HepG2 (cell line): Measurements from ENCODE around the gene HEPACAM. TPM values are rescaled to one million over a fixed set of nuclear protein-coding genes. Genes with fewer than 3 reads are reported as not detected.

Experiments
- ATAC-seq: fragments of 200-7000 bp; cut with Tn5 transposase; 3 replicates; pipeline ENCODE4 v1.9.1; 2020; ENCODE audit warnings: mild to moderate bottlenecking, moderate library complexity
- BruUV-seq: library from RNA; stranded (reverse); fragments of 400-500 nt; replicated peaks from 2 replicates; lab custom pipeline; 2021; lab: Mats Ljungman, UMichigan
- CTCF ChIA-PET: fragments of 300-600 bp; formaldehyde crosslinking; extraction: SDS; loops from one replicate; lab custom pipeline; 2021; ENCODE audit warnings: low total read pairs, inconsistent platforms, low intra/inter-chr PET ratio; lab: Yijun Ruan, JAX
- POLR2A ChIA-PET: fragments of 350-600 bp; sonication (Branson Sonifier 250); formaldehyde crosslinking; loops from one replicate; lab custom pipeline; 2020; ENCODE audit warnings: antibody characterized with exemption, inconsistent platforms; lab: Yijun Ruan, JAX
- DNase-seq: peaks from one replicate; pipeline ENCODE4 v3.0.0-alpha.2; 2015; ENCODE audit warnings: low spot score
- FAIRE-seq: peaks from 3 replicates; lab custom pipeline; 2011; peaks lifted over from hg19 to GRCh38; lab: Jason Lieb, UNC
- H2AFZ ChIP-seq: one replicate; pipeline ENCODE4 v1.6.1; 2011; ENCODE audit warnings: low read length, inconsistent platforms
- H3K27ac ChIP-seq: fragments of 300-600 bp; 3 replicates; pipeline ENCODE4 v1.8.0; 2011; ENCODE audit warnings: mixed run types, mild to moderate bottlenecking, mixed read lengths, low read length, inconsistent platforms; ENCODE audit not compliant: insufficient read depth; ENCODE audit errors: extremely low read length
- H3K27me3 ChIP-seq, 2 experiments: fragments of 200-600 bp in 1 of 2; 2 replicates in 1 of 2; 3 replicates in 1 of 2; pipeline versions ENCODE4 v1.6.0 to v1.8.0; 2011; ENCODE audit warnings: low read length in 2 of 2, mild to moderate bottlenecking in 2 of 2, moderate library complexity in 2 of 2, inconsistent platforms in 1 of 2; ENCODE audit not compliant: insufficient read depth in 2 of 2, control insufficient read depth in 1 of 2
- H3K36me3 ChIP-seq, 2 experiments: fragments of 200-600 bp in 1 of 2; replicated peaks in 1 of 2; 2 replicates in 1 of 2; 3 replicates in 1 of 2; pipeline versions ENCODE4 v1.5.1 to v1.8.0; 2011; ENCODE audit warnings: low read length in 2 of 2, inconsistent platforms in 1 of 2; ENCODE audit not compliant: insufficient read depth in 2 of 2, control insufficient read depth in 1 of 2
- H3K4me1 ChIP-seq: 2 replicates; pipeline ENCODE4 v1.5.1; 2012; ENCODE audit warnings: low read length, inconsistent platforms; ENCODE audit not compliant: insufficient read depth
- H3K4me2 ChIP-seq: 2 replicates; pipeline ENCODE4 v1.6.0; 2011; ENCODE audit warnings: low read depth, low read length, inconsistent platforms
- H3K4me3 ChIP-seq, 3 experiments: fragments of 200-600 bp in 1 of 3; sonication (generic), shearing (Covaris generic) in 1 of 3; replicated peaks in 1 of 3; 2 replicates each; pipeline ENCODE4 v1.5.1; 2011 to 2016; ENCODE audit warnings: low read length in 3 of 3, inconsistent platforms in 2 of 3, low read depth in 2 of 3, mild to moderate bottlenecking in 2 of 3, control low read depth in 1 of 3, mixed read lengths in 1 of 3; ENCODE audit not compliant: insufficient read depth in 1 of 3
- H3K79me2 ChIP-seq: one replicate; pipeline ENCODE4 v1.6.1; 2011; ENCODE audit warnings: low read length, inconsistent platforms; ENCODE audit not compliant: insufficient read depth
- H3K9ac ChIP-seq: 2 replicates; pipeline ENCODE4 v1.6.0; 2011; ENCODE audit warnings: mild to moderate bottlenecking, low read depth, low read length, inconsistent platforms; ENCODE audit not compliant: insufficient read depth
- H3K9me3 ChIP-seq: 2 replicates; pipeline ENCODE4 v1.5.1; 2012; ENCODE audit warnings: mild to moderate bottlenecking, low read length
- H4K20me1 ChIP-seq: 2 replicates; pipeline ENCODE4 v1.6.0; 2011; ENCODE audit warnings: inconsistent platforms, mild to moderate bottlenecking, low read length, moderate library complexity; ENCODE audit not compliant: insufficient read depth
- CCDC6 ChIP-seq: sonication (generic); formaldehyde crosslinking; IDR thresholded peaks from 2 replicates; pipeline ENCODE4 v1.8.1; 2022; ENCODE audit warnings: mild to moderate bottlenecking, missing genetic modification reagents, moderate library complexity
- CSRNP2 ChIP-seq: sonication (generic); formaldehyde crosslinking; conservative IDR thresholded peaks from 2 replicates; pipeline ENCODE4 v1.8.0; 2022; ENCODE audit warnings: low read depth, missing genetic modification reagents
- MAX ChIP-seq: IDR thresholded peaks from 2 replicates; pipeline ENCODE4 v1.6.1; 2012; ENCODE audit warnings: inconsistent platforms
- MTERF4 ChIP-seq: sonication (generic); formaldehyde crosslinking; IDR thresholded peaks from 2 replicates; pipeline ENCODE4 v1.8.0; 2023; ENCODE audit warnings: mild to moderate bottlenecking, missing genetic modification reagents
- NFATC3 ChIP-seq: sonication (generic); formaldehyde crosslinking; IDR thresholded peaks from 2 replicates; pipeline ENCODE4 v1.5.1; 2020; ENCODE audit warnings: mild to moderate bottlenecking, missing genetic modification reagents
- RBFOX2 ChIP-seq: fragments of 200-400 bp; formaldehyde crosslinking; IDR thresholded peaks from 2 replicates; pipeline ENCODE4 v1.6.1; 2017; ENCODE audit warnings: low read depth, mild to moderate bottlenecking, low read length
- SOX6 ChIP-seq, 2 experiments: fragments of 450-650 bp in 1 of 2; sonication (generic) in 1 of 2; formaldehyde crosslinking in 1 of 2; IDR thresholded peaks; 2 replicates each; pipeline versions ENCODE4 v1.4.0 to v1.6.1; 2017 to 2020; ENCODE audit warnings: antibody characterized with exemption in 1 of 2, mild to moderate bottlenecking in 1 of 2, missing genetic modification reagents in 1 of 2
- SP5 ChIP-seq: IDR thresholded peaks from 2 replicates; pipeline ENCODE4 v1.6.1; 2016; ENCODE audit warnings: low read depth, borderline replicate concordance
- STAG1 ChIP-seq: sonication (generic); formaldehyde crosslinking; IDR thresholded peaks from 2 replicates; pipeline ENCODE4 v1.4.0; 2020; ENCODE audit warnings: missing genetic modification reagents
- TOPORS ChIP-seq: sonication (generic); formaldehyde crosslinking; IDR thresholded peaks from 2 replicates; pipeline ENCODE4 v1.8.0; 2023; ENCODE audit warnings: mild to moderate bottlenecking, missing genetic modification reagents
- U2AF1 ChIP-seq: fragments of 200-400 bp; formaldehyde crosslinking; optimal IDR thresholded peaks from 2 replicates; pipeline ENCODE3; 2017; ENCODE audit warnings: mild to moderate bottlenecking, low read depth, low read length
- XRCC5 ChIP-seq: fragments of 200-400 bp; formaldehyde crosslinking; optimal IDR thresholded peaks from 2 replicates; pipeline ENCODE3; 2017; ENCODE audit warnings: mild to moderate bottlenecking, low read length
- ZNF143 ChIP-seq: sonication (generic); formaldehyde crosslinking; IDR thresholded peaks from 2 replicates; pipeline ENCODE4 v1.4.0; 2020; ENCODE audit warnings: missing genetic modification reagents
- ZNF224 ChIP-seq: sonication (generic); formaldehyde crosslinking; IDR thresholded peaks from 2 replicates; pipeline ENCODE4 v1.5.0; 2020; ENCODE audit warnings: mild to moderate bottlenecking, missing genetic modification reagents
- ZNF317 ChIP-seq: sonication (generic); formaldehyde crosslinking; IDR thresholded peaks from 2 replicates; pipeline ENCODE4 v1.5.0; 2020; ENCODE audit warnings: mild to moderate bottlenecking, missing genetic modification reagents
- ZNF414 ChIP-seq: sonication (generic); formaldehyde crosslinking; IDR thresholded peaks from 2 replicates; pipeline ENCODE4 v1.5.0; 2020; ENCODE audit warnings: missing genetic modification reagents
- ZNF441 ChIP-seq: sonication (generic); formaldehyde crosslinking; IDR thresholded peaks from 2 replicates; pipeline ENCODE4 v1.7.0; 2021; ENCODE audit warnings: missing genetic modification reagents, borderline replicate concordance
- ZNF484 ChIP-seq: sonication (generic); formaldehyde crosslinking; IDR thresholded peaks from 2 replicates; pipeline ENCODE4 v1.5.1; 2020; ENCODE audit warnings: mild to moderate bottlenecking, low read depth, missing genetic modification reagents, borderline replicate concordance
- ZNF7 ChIP-seq: IDR thresholded peaks from 2 replicates; pipeline ENCODE4 v1.6.1; 2016; ENCODE audit warnings: missing biosample characterization, missing genetic modification reagents
- ZNF75D ChIP-seq: sonication (generic); formaldehyde crosslinking; IDR thresholded peaks from 2 replicates; pipeline ENCODE4 v1.8.1; 2023; ENCODE audit warnings: missing genetic modification reagents, mild to moderate bottlenecking, borderline replicate concordance
- ZSCAN21 ChIP-seq: sonication (generic); formaldehyde crosslinking; IDR thresholded peaks from 2 replicates; pipeline ENCODE4 v1.8.0; 2022; ENCODE audit warnings: mild to moderate bottlenecking, missing genetic modification reagents, moderate library complexity, borderline replicate concordance
- WGBS: methylation state at CpG from one replicate; pipeline ENCODE4 v1.1.6; 2017; ENCODE audit warnings: low lambda C conversion rate; 5-methylcytosine and 5-hydroxymethylcytosine counted together
- in situ Hi-C: cut with HindIII; loops from 2 replicates; pipeline ENCODE4 v1.10.0; 2017; ENCODE audit warnings: low pct_unique_long_range_greater_than_20kb; ENCODE audit not compliant: extremely low pct_ligation_motif_present
- intact Hi-C: fragments of 100-400 bp; cut with micrococcal nuclease; formaldehyde crosslinking; loops from one replicate; pipeline ENCODE4 v1.10.0; 2022; ENCODE audit not compliant: unreplicated experiment
- polyA plus RNA-seq, 8 experiments: library from polyadenylated mRNA; depleted of rRNA in 3 of 8; stranded (reverse) in 7 of 8; unstranded in 1 of 8; fragments of >200 nt; fragmentation: Illumina TruSeq in 4 of 8; extraction: Trizol in 4 of 8; gene quantifications; 2 replicates each; pipeline versions ENCODE4 v1.2.1 to v1.2.3, GENCODE V29; 2011 to 2016; ENCODE audit warnings: low read depth in 4 of 8, missing spikeins in 1 of 8, mixed read lengths in 1 of 8; ENCODE audit not compliant: insufficient read depth in 1 of 8
- total RNA-seq, 5 experiments: library from RNA; depleted of rRNA; stranded (reverse); fragments of >200 nt; fragmentation: Illumina TruSeq; extraction: Trizol; gene quantifications; 2 replicates each; pipeline ENCODE4 v1.2.3, GENCODE V29; 2016; ENCODE audit warnings: low read depth in 1 of 5

Gene HEPACAM
- total and polyA plus RNA-seq, 2 of the 13 experiments (the other 11 are each of a cell fraction or from before 2014, with no cell fraction given): 66.9 to 121 TPM

GRCh38 chr11:124889191-124890091 is 46.4 kb downstream of the HEPACAM start (continued):
- TF ChIP-seq CSRNP2 (CRISPR knock-in tag) (no peak), SP5 (CRISPR knock-in tag) (no peak), MTERF4 (CRISPR knock-in tag) (no peak)

GRCh38 chr11:124887667-124888013 is 48.2 kb downstream of the HEPACAM start:
- DNase-seq (no peak), FAIRE-seq (no peak), ATAC-seq (no peak)
- no peak for TF ChIP-seq ZSCAN21 (CRISPR knock-in tag)
- TF ChIP-seq CCDC6 (CRISPR knock-in tag): no peak
- TF ChIP-seq ZNF441: no peak
- no peak for TF ChIP-seq ZNF75D (CRISPR knock-in tag)
- no peak for TF ChIP-seq ZNF484 (CRISPR knock-in tag)
- no peak for TF ChIP-seq STAG1 (CRISPR knock-in tag)
- TF ChIP-seq RBFOX2: no peak
- TF ChIP-seq SOX6 (IDR thresholded peaks at IDR 0.05): no peak
- TF ChIP-seq SOX6 (CRISPR knock-in tag; IDR thresholded peaks at IDR 0.05): no peak
- no peak for TF ChIP-seq NFATC3
- TF ChIP-seq MAX: no peak
- TF ChIP-seq TOPORS (CRISPR knock-in tag): no peak
- no peak for TF ChIP-seq XRCC5
- TF ChIP-seq ZNF224 (CRISPR knock-in tag): no peak
- no peak for TF ChIP-seq ZNF7 (CRISPR knock-in tag)
- no peak for TF ChIP-seq U2AF1
- TF ChIP-seq ZNF317 (CRISPR knock-in tag): no peak
- TF ChIP-seq ZNF414 (CRISPR knock-in tag): no peak
- no peak for TF ChIP-seq ZNF143 (CRISPR knock-in tag)
- Histone ChIP-seq H3K9ac (no peak overlapping the region), H3K27me3 (peaks cover 0 to 34% of the 10 kb centered on the region in 2 experiments; a peak in 4 of 5 replicates), H3K27ac (no peak overlapping the region), H3K9me3 (no peaks in the 10 kb centered on the region), H3K36me3 (no peaks in the 10 kb centered on the region), H3K4me2 (no peak overlapping the region), H3K4me3 (no peak overlapping the region), H4K20me1 (no peaks in the 10 kb centered on the region), H2AFZ (no peak overlapping the region), H3K79me2 (no peaks in the 10 kb centered on the region), H3K4me1 (peaks cover 34% of the 10 kb centered on the region)
- 19% methylated on average over 3 of the region's 3 CpGs for WGBS
- intact Hi-C loops (no loop called here), in situ Hi-C loops (no loop called here)
- CTCF ChIA-PET: no interaction called here
- POLR2A ChIA-PET: no interaction called here
- no TSS peak for BruUV-seq
